Ovary (tissue), 9 donors: ENCODE results near the gene ABCG2. TPM values are rescaled to one million over a fixed set of nuclear protein-coding genes. Genes with fewer than 3 reads are reported as not detected.

Source experiments
- DNase-seq, 5 donors: peaks; one replicate each; pipeline ENCODE4 v3.0.0-alpha.2; 2019 to 2020
- H3K27ac ChIP-seq, 2 donors: fragments of 200-600 bp; one replicate each; pipeline versions ENCODE4 v1.5.1 to v1.8.0; 2019 to 2022
- H3K27me3 ChIP-seq: fragments of 200-600 bp; one replicate; pipeline ENCODE4 v1.8.0; 2022
- H3K36me3 ChIP-seq: fragments of 200-600 bp; sonication (generic); one replicate; pipeline ENCODE4 v1.5.1; 2019
- H3K4me1 ChIP-seq: one replicate; pipeline ENCODE4 v1.8.1; 2013; ENCODE audit warnings: mild to moderate bottlenecking, moderate library complexity; ENCODE audit not compliant: insufficient read depth
- H3K4me3 ChIP-seq: fragments of 200-600 bp; sonication (generic); one replicate; pipeline ENCODE4 v1.5.1; 2017
- H3K9me3 ChIP-seq, 2 donors: fragments of 200-600 bp in 1 of 2; sonication (generic) in 1 of 2; one replicate each; pipeline versions ENCODE4 v1.5.1 to v1.8.1; 2013 to 2019; ENCODE audit warnings: mild to moderate bottlenecking in 1 of 2, moderate library complexity in 1 of 2
- CTCF ChIP-seq, 3 donors: fragments of 450-650 bp in 2 of 3; fragments of 200-600 bp in 1 of 3; IDR thresholded peaks; one replicate each; pipeline versions ENCODE4 v1.5.1 to v1.8.0; 2016 to 2022; ENCODE audit warnings: antibody characterized with exemption in 3 of 3, mild to moderate bottlenecking in 1 of 3
- EP300 ChIP-seq: sonication (generic); formaldehyde crosslinking; IDR thresholded peaks from one replicate; pipeline ENCODE4 v1.6.1; 2017; ENCODE audit warnings: antibody characterized with exemption
- POLR2A ChIP-seq: fragments of 450-650 bp; IDR thresholded peaks from one replicate; pipeline ENCODE4 v1.6.1; 2017; ENCODE audit warnings: antibody characterized with exemption, mild to moderate bottlenecking, moderate library complexity
- WGBS, 3 donors: extraction: QIAGEN DNeasy Blood & Tissue Kit in 1 of 3; methylation state at CpG; one replicate each; pipeline versions ENCODE4 v1.1.5 to v1.1.7; 2013 to 2017; 5-methylcytosine and 5-hydroxymethylcytosine counted together
- intact Hi-C, 4 donors: fragments of 100-400 bp; cut with DNase I; formaldehyde crosslinking; loops; one replicate each; pipeline versions ENCODE4 v1.11.0 to v1.15.1; 2022 to 2023
- polyA plus RNA-seq, 2 donors: library from polyadenylated mRNA; stranded (reverse); fragments of 200-250 nt in 1 of 2; fragments of 350-450 nt in 1 of 2; fragmentation: Illumina TruSeq in 1 of 2; extraction: RNeasy Lipid Tissue Mini Kit (QIAGEN cat#74804) in 1 of 2; gene quantifications; one replicate each; pipeline ENCODE4 v1.2.3, GENCODE V29; 2013 to 2014
- total RNA-seq, 7 donors: library from RNA; depleted of rRNA in 2 of 7; stranded (reverse); fragments of >200 nt in 2 of 7; fragmentation: NEBNext Ultra II Directional in 3 of 7; extraction: Animal tissue kit (Norgen Biotek cat#: 25700) in 3 of 7; gene quantifications; one replicate each; pipeline versions ENCODE4 v1.1.0 to v1.2.4, GENCODE V29; 2016 to 2023
- donor health status: DM: no; HTN: no; CAD: no; lungs with moderate emphysema.
- donor health status: DM: no; HTN: no; CAD: no.
- donor health status: Bipolar disorder and iron deficiency.
- donor health status: DM: yes; HTN: yes; CAD: no.
- donor health status: DM: no; HTN: no; CAD: no.
- donor health status: DM: yes; HTN: yes; CAD: no.

The ABCG2 gene
- total and polyA plus RNA-seq, 9 donors: 4.4 to 20.1 (median 6.7) TPM

GRCh38 chr4:88137112-88137511 lies 21.3 kb downstream of the ABCG2 start:
- WGBS, 3 donors: 97 to 98% (median 98%) methylated on average over 2 of the region's 2 CpGs
- Histone ChIP-seq H3K27me3 (no peaks in the 10 kb centered on the region), H3K4me1 (no peaks in the 10 kb centered on the region), H3K9me3 (no peaks in the 10 kb centered on the region), H3K36me3 (no peaks in the 10 kb centered on the region), H3K27ac (no peak overlapping the region), H3K4me3 (no peak overlapping the region)
- TF ChIP-seq EP300: no peak
- no peak for TF ChIP-seq POLR2A
- TF ChIP-seq CTCF (IDR thresholded peaks at IDR 0.05): no peak
- DNase-seq: no peak
- intact Hi-C loops: no loop called here

GRCh38 chr4:88136249-88136648 lies 22.2 kb downstream of the ABCG2 start:
- DNase-seq: no peak
- Histone ChIP-seq H3K4me3 (no peak overlapping the region), H3K36me3 (no peaks in the 10 kb centered on the region), H3K4me1 (no peaks in the 10 kb centered on the region), H3K27me3 (no peaks in the 10 kb centered on the region), H3K27ac (no peak overlapping the region), H3K9me3 (no peaks in the 10 kb centered on the region)
- intact Hi-C loops: no loop called here
- 92 to 97% (median 96%) methylated on average over 3 of the region's 3 CpGs for WGBS, 3 donors
- TF ChIP-seq CTCF (IDR thresholded peaks at IDR 0.05): no peak
- no peak for TF ChIP-seq POLR2A
- no peak for TF ChIP-seq EP300

GRCh38 chr4:88135356-88135663 lies 23.1 kb downstream of the ABCG2 start:
- no peaks in the 10 kb centered on the region for H3K4me1 ChIP-seq
- intact Hi-C loops: no loop called here
- no peaks in the 10 kb centered on the region for H3K27me3 ChIP-seq
- H3K9me3 ChIP-seq: no peaks in the 10 kb centered on the region
- H3K27ac ChIP-seq: no peak overlapping the region
- H3K4me3 ChIP-seq: no peak overlapping the region
- 91 to 94% (median 93%) methylated on average over 3 of the region's 3 CpGs for WGBS, 3 donors
- no peak for TF ChIP-seq CTCF (IDR thresholded peaks at IDR 0.05)
- no peak for DNase-seq
- no peaks in the 10 kb centered on the region for H3K36me3 ChIP-seq

GRCh38 chr4:88134536-88135355 lies 23.7 kb downstream of the ABCG2 start:
- H3K9me3 ChIP-seq: peaks cover 0 to 3% of the 10 kb centered on the region in 2 donors
- 90 to 95% (median 94%) methylated on average over 3 of the region's 3 CpGs for WGBS, 3 donors
- H3K4me3 ChIP-seq: no peak overlapping the region
- TF ChIP-seq CTCF (IDR thresholded peaks at IDR 0.05) (no peak), POLR2A (no peak), EP300 (no peak)
- no peak for DNase-seq
- no peaks in the 10 kb centered on the region for H3K27me3 ChIP-seq
- intact Hi-C loops: no loop called here
- no peak overlapping the region for H3K27ac ChIP-seq
- no peaks in the 10 kb centered on the region for H3K4me1 ChIP-seq
- H3K36me3 ChIP-seq: no peaks in the 10 kb centered on the region
